NCI-H1417 (cell line): ENCODE data around the gene XYLT2.
"Not testable (repeated sequence)": the region's sequence is repeated elsewhere in the genome, so short reads cannot be mapped to it uniquely, and the experiment has no call there.

Experiments
- DNase-seq, 3 experiments: peaks; one replicate each; lab custom pipeline; 2025; lab: John Stamatoyannopoulos, UW

The XYLT2 gene

DNA sequence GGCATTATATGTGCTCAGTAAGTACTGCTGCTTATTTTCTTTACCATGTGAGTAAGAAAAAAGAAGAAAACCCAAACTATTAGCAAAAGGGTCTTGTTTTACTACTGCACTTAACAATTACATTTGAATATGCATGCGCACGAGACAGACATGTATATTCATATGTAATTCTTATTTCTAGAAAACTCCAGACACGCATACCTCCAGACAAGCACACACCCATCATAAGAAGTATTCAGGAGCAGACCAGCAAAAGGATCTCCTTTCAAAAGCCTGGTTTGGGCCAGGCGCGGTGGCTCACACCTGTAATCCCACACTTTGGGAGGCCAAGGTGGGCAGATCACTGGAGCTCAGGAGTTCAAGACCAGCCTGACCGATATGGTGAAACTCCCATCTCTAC lies 43.6 kb downstream of the XYLT2 start:
- DNase-seq = no peak

- DNase-seq = no peak
These were observed 46.7 kb downstream of the XYLT2 start for GRCh38 chr17:50392621-50393020.

DNA sequence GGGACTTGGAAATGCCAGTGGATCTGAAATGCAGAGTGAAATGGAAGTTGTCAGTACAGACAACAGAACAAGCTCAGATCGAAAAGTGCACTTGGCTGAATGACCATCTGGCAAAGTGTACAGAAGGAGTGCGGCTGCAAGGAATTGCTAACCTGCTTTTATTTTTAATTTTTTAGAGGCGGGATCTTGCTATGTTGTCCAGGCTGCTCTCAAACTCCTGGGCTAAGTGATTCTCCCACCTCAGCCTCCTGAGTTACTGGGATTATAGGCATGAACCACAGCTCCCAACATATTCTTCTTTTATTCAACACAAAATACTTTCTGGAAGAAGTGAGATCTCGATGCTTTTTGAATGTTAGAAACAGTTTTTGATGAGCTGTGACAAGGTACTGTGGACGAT lies 47.8 kb downstream of the XYLT2 start:
- DNase-seq = no peak

GRCh38 chr17:50394711-50395110 lies 48.8 kb downstream of the XYLT2 start:
- no peak for DNase-seq

GRCh38 chr17:50396261-50397110 lies 50.6 kb downstream of the XYLT2 start:
- DNase-seq = peak; percentile 26 to 65 (median 58)

DNA sequence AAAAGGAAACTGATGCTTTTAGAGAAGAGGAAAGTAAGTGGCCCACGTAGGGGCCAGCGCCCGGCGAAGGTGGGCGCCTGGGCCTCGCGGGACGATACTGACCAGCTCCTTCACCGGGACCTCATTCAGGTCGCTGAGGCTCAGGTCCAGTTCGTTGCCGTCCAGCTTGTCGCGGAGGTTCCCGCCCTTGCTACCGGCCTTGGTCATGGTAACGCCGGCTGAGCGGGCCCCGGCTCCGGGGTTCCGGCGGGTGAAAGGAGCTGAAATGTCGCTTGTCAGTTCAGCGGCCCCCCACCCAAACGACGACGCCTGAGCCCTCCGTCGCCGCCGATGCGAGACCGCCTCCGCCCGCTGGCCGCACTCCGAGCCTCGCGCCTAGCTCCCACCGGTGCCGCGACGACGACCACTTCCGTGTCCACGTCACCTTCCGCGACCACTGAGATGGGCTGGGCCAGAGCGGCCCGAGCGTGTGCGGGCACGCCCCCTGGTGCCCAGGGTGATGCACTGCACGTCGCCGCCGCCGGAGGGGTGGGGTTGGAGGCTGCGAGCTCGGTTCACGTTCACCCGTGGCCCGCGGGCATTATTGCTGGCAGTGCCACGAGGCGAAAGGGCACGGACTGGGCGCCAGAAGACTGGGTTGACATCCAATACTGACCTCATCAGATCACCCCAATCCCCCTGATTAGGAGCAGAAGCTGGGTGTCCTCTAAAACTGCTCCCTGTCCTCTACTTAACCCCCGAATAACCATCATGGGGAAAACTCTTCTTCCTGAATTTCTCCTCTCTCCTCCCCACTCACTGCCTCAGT lies 51.4 kb downstream of the XYLT2 start, which contains the start of gene LRRC59:
Gene LRRC59 (minus strand): TSS at position 413 of the 808 bp plus-strand sequence. CDS start 206 bp downstream, at position 207.
- DNase-seq = peak; percentile 79 to 87 (median 83)

- no peak for DNase-seq
These were observed 52.0 kb downstream of the XYLT2 start for GRCh38 chr17:50397919-50398285.

- DNase-seq = not testable (repeated sequence)
These were observed 52.7 kb downstream of the XYLT2 start for GRCh38 chr17:50398672-50399071.

DNA sequence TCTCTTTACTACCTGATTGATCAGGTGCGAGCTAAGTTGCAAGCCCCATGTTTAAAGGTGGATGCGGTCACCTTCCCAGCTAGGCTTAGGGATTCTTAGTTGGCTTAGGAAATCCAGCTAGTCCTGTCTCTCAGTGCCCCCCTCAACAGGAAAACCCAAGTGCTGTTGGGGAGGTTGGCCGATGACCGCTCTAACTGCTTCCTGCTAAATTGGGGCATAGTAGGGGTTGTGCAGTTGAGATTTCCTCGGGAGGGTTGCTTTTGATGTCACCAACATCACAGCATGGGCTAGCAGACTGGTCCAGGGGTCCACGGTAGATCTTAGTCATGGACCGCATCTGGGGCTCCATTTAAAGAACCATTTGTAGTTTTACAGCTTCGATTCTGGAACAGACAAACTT lies 53.7 kb downstream of the XYLT2 start:
- DNase-seq = not testable (repeated sequence)

DNA sequence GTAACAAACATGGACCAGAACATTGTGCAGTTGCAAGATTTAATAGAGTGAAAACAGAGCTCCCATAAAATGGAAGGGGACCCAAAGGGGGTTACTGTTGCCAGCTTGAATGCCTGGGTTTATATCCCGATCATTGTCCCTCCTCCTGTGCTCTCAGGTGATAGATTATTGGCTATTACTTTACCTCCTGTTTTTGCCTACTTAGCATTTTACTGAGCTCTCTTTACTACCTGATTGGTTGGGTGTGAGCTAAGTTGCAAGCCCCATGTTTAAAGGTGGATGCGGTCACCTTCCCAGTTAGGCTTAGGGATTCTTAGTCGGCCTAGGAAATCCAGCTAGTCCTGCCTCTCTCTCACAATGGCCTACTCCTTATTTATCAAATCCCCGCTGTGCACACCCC lies 59.4 kb downstream of the XYLT2 start:
- not testable (repeated sequence) for DNase-seq

DNA sequence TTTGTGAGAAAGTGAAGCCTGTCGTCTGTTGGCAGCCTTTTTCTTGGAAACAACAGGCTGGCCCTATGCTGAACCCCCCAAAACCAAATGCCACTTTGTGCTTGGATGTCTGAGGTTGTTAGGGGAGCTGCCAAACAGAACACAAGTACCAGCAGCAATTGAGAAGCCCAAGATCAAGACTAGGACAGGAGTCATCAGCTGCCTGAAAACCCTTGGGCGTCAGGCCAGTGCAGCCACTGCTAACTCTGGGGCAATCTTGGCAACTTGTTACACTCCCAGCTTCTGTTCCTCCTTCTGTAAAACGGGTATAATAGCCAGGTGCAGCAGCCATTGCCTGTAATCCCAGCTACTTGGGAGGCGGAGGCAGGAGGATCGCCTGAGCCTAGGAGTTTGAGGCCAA lies 60.7 kb downstream of the XYLT2 start:
- no peak for DNase-seq

- no peak for DNase-seq
These were observed 62.0 kb downstream of the XYLT2 start for GRCh38 chr17:50407921-50408320.
